ENCODE results near the gene RHAG. TPM values are rescaled to one million over a fixed set of nuclear protein-coding genes. Genes with fewer than 3 reads are reported as not detected.
"Not testable (repeated sequence)": the region's sequence is repeated elsewhere in the genome, so short reads cannot be mapped to it uniquely, and the experiment has no call there.

The RHAG gene
- polyA plus RNA-seq = under 1 TPM; 0.05 to 0.06 TPM

DNA sequence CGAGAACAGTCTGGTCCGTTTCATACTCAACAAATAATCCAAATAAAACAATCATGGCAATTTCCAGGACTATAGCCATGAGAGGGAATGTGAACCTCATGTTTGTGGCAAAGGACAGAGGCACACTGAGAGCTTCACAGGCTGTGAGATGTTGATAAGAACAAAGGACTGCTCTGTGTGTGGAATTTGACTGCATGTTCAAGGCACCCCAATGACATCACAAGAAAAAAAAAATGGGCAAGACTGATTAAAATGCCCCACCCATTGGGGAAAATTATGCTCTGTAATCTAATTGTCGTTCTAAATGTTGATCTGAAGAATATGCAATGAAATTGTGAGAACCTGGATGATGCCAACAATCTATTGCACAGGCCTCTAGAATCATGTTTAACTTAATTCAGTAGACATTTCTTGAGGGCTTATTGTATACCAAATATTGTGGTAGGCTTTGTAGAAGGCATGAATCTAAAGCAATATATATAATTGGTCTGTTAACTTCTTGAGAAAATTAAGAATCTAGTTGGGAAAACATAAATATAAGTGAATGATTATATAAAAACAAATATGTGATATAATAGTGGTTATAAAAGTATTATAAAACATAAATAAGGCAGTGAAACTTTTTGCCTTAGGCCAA lies at the start of gene RHAG:
TSS of gene RHAG (minus strand) at position 127 of the 637 bp plus-strand sequence. CDS start at position 100, 27 bp downstream.
- H3K27me3 ChIP-seq (ENCODE audit: control insufficient read depth in 1 of 2, insufficient read depth in 2 of 2, low read length in 2 of 2) = no peaks in the 10 kb centered on the region
- H3K36me3 ChIP-seq (ENCODE audit: control insufficient read depth in 2 of 2, insufficient read depth in 2 of 2, low read length in 1 of 2) = no peaks in the 10 kb centered on the region
- 65 to 68% methylated on average over 3 of the region's 3 CpGs for WGBS, 2 donors
- no peaks in the 10 kb centered on the region for H3K4me1 ChIP-seq (ENCODE audit: control insufficient read depth in 2 of 2, insufficient read depth in 2 of 2, low read length in 1 of 2)
- H3K27ac ChIP-seq (ENCODE audit: low read depth in 2 of 2, low read length in 1 of 2) = no peak within 1 kb of the TSS
- no peak within 1 kb of the TSS for H3K4me3 ChIP-seq (ENCODE audit: low read depth in 1 of 2, low read length in 2 of 2)
- no peaks in the 10 kb centered on the region for H3K9me3 ChIP-seq (ENCODE audit: control insufficient read depth in 2 of 2, insufficient read depth in 1 of 2, low read depth in 1 of 2, low read length in 1 of 2)

DNA sequence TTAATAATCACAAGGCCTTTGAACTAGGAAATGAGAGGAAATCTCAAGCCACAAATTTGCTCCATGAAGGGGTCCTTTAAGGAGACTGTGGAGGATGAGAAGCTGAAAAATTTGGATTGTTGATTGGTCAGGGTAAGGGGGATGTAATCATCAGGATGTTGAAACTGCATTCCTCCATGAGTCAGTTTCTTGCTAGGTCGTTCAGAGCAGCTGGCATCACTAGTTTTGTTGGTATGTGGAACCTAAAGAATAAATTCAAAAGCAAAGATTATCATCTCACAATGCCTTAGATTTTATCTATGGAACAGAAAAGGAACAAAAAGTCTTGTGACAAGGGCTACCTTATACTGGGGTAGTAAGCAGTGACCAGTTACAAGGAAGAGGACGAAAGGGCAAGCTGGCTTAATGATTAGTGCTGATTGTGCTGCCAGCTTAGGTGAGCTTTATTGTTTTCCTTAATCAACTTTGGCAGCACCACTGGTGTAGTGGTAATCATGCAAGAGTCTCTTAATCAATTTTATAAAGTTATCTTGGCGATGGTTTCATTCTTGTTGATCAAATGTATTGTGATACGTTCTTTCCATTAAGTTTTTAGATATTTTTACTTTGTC lies 40.1 kb upstream of the RHAG start:
- Histone ChIP-seq H3K9me3 (ENCODE audit: control insufficient read depth in 2 of 2, insufficient read depth in 1 of 2, low read depth in 1 of 2, low read length in 1 of 2) (no peaks in the 10 kb centered on the region), H3K27me3 (ENCODE audit: control insufficient read depth in 1 of 2, insufficient read depth in 2 of 2, low read length in 2 of 2) (no peaks in the 10 kb centered on the region), H3K36me3 (ENCODE audit: control insufficient read depth in 2 of 2, insufficient read depth in 2 of 2, low read length in 1 of 2) (no peaks in the 10 kb centered on the region), H3K4me3 (ENCODE audit: low read depth in 1 of 2, low read length in 2 of 2) (no peak overlapping the region), H3K27ac (ENCODE audit: low read depth in 2 of 2, low read length in 1 of 2) (no peak overlapping the region), H3K4me1 (ENCODE audit: control insufficient read depth in 2 of 2, insufficient read depth in 2 of 2, low read length in 1 of 2) (no peaks in the 10 kb centered on the region)
- 59 to 61% methylated on average over 4 of the region's 4 CpGs for WGBS, 2 donors

DNA sequence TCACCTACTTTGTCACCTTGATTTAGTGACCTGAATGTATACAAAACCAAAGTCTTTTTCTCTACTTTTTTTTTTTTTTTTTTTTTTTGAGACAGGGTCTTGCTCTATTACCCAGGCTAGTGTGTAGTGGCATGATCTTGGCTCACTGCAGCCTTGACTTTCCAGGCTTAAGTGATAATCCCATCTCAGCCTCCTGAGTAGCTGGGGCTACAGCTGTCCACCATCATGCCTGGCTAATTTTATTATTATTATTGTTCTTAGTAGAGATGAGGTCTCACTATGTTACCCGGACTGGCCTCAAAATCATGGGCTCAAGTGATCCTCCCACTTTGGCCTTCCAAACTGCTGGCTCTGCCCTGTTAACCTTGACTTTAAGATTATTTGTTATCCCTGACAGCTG lies 39.2 kb upstream of the RHAG start:
- Histone ChIP-seq H3K27ac (ENCODE audit: low read depth in 2 of 2, low read length in 1 of 2) (no peak overlapping the region), H3K27me3 (ENCODE audit: control insufficient read depth in 1 of 2, insufficient read depth in 2 of 2, low read length in 2 of 2) (no peaks in the 10 kb centered on the region), H3K9me3 (ENCODE audit: control insufficient read depth in 2 of 2, insufficient read depth in 1 of 2, low read depth in 1 of 2, low read length in 1 of 2) (no peaks in the 10 kb centered on the region), H3K4me3 (ENCODE audit: low read depth in 1 of 2, low read length in 2 of 2) (no peak overlapping the region), H3K36me3 (ENCODE audit: control insufficient read depth in 2 of 2, insufficient read depth in 2 of 2, low read length in 1 of 2) (no peaks in the 10 kb centered on the region), H3K4me1 (ENCODE audit: control insufficient read depth in 2 of 2, insufficient read depth in 2 of 2, low read length in 1 of 2) (no peaks in the 10 kb centered on the region)
- 55 to 68% methylated on average over 1 of the region's 1 CpG for WGBS, 2 donors

DNA sequence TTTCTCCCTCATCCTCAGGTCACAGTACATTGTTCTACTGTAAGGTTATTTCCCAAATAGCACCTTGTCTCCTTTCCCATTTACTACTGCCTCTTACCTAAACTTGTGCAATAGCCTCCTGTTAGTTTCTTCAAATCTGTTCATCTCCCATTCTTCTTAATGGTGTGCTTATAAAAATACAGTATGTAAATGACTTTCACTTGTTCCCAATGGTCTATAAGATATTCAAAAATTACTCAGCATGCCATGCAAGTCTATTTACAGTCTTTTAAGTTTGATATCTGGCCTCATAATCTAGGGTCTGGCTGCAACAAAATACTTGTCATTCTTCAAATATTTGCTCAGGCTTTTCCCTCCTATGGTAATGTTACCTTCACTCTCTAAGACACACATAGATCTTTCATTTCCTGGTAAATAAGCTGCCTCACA lies 31.5 kb upstream of the RHAG start:
- H3K27me3 ChIP-seq (ENCODE audit: control insufficient read depth in 1 of 2, insufficient read depth in 2 of 2, low read length in 2 of 2) = no peaks in the 10 kb centered on the region
- H3K4me3 ChIP-seq (ENCODE audit: low read depth in 1 of 2, low read length in 2 of 2) = no peak overlapping the region
- no peak overlapping the region for H3K27ac ChIP-seq (ENCODE audit: low read depth in 2 of 2, low read length in 1 of 2)

GRCh38 chr6:49666930-49667757 lies 30.5 kb upstream of the RHAG start:
- Histone ChIP-seq H3K9me3 (ENCODE audit: control insufficient read depth in 2 of 2, insufficient read depth in 1 of 2, low read depth in 1 of 2, low read length in 1 of 2) (no peaks in the 10 kb centered on the region), H3K27ac (ENCODE audit: low read depth in 2 of 2, low read length in 1 of 2) (no peak overlapping the region), H3K4me1 (ENCODE audit: control insufficient read depth in 2 of 2, insufficient read depth in 2 of 2, low read length in 1 of 2) (no peaks in the 10 kb centered on the region), H3K4me3 (ENCODE audit: low read depth in 1 of 2, low read length in 2 of 2) (no peak overlapping the region), H3K27me3 (ENCODE audit: control insufficient read depth in 1 of 2, insufficient read depth in 2 of 2, low read length in 2 of 2) (no peaks in the 10 kb centered on the region), H3K36me3 (ENCODE audit: control insufficient read depth in 2 of 2, insufficient read depth in 2 of 2, low read length in 1 of 2) (no peaks in the 10 kb centered on the region)
- WGBS, 2 donors = 51 to 56% methylated on average over 5 of the region's 5 CpGs

More for the DNA sequence above, 31.5 kb upstream of the RHAG start:
- H3K36me3 ChIP-seq (ENCODE audit: control insufficient read depth in 2 of 2, insufficient read depth in 2 of 2, low read length in 1 of 2) = no peaks in the 10 kb centered on the region
- no peaks in the 10 kb centered on the region for H3K4me1 ChIP-seq (ENCODE audit: control insufficient read depth in 2 of 2, insufficient read depth in 2 of 2, low read length in 1 of 2)
- no peaks in the 10 kb centered on the region for H3K9me3 ChIP-seq (ENCODE audit: control insufficient read depth in 2 of 2, insufficient read depth in 1 of 2, low read depth in 1 of 2, low read length in 1 of 2)

- no peak overlapping the region for H3K4me3 ChIP-seq (ENCODE audit: low read depth in 1 of 2, low read length in 2 of 2)
- no peaks in the 10 kb centered on the region for H3K36me3 ChIP-seq (ENCODE audit: control insufficient read depth in 2 of 2, insufficient read depth in 2 of 2, low read length in 1 of 2)
- no peak overlapping the region for H3K27ac ChIP-seq (ENCODE audit: low read depth in 2 of 2, low read length in 1 of 2)
- no peaks in the 10 kb centered on the region for H3K9me3 ChIP-seq (ENCODE audit: control insufficient read depth in 2 of 2, insufficient read depth in 1 of 2, low read depth in 1 of 2, low read length in 1 of 2)
- H3K4me1 ChIP-seq (ENCODE audit: control insufficient read depth in 2 of 2, insufficient read depth in 2 of 2, low read length in 1 of 2) = no peaks in the 10 kb centered on the region
- 49 to 51% methylated on average over 1 of the region's 1 CpG for WGBS, 2 donors
- H3K27me3 ChIP-seq (ENCODE audit: control insufficient read depth in 1 of 2, insufficient read depth in 2 of 2, low read length in 2 of 2) = no peaks in the 10 kb centered on the region
These were observed 29.8 kb upstream of the RHAG start for GRCh38 chr6:49666480-49666879.

DNA sequence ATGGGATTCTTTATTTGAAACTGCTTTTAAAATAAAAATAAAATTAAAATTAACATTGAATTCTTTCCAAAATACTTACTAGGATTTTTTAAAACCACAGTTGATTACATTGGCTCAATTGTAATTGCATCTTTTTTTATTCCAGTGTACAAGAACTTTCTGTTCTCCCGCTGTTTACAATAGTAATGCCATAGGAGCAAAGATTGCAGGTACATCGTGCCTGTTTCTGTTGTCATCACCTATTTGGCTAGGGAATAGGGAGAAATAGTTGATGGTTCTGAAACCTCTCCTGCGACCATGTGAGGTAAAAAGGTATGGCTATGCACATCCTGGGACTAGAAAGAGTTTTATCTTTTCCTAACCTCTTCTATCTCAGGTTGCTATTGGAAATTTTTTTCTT lies 28.2 kb upstream of the RHAG start:
- no peaks in the 10 kb centered on the region for H3K4me1 ChIP-seq (ENCODE audit: control insufficient read depth in 2 of 2, insufficient read depth in 2 of 2, low read length in 1 of 2)
- WGBS, 2 donors = 68 to 73% methylated on average over 3 of the region's 3 CpGs
- no peaks in the 10 kb centered on the region for H3K36me3 ChIP-seq (ENCODE audit: control insufficient read depth in 2 of 2, insufficient read depth in 2 of 2, low read length in 1 of 2)
- H3K27ac ChIP-seq (ENCODE audit: low read depth in 2 of 2, low read length in 1 of 2) = no peak overlapping the region
- H3K27me3 ChIP-seq (ENCODE audit: control insufficient read depth in 1 of 2, insufficient read depth in 2 of 2, low read length in 2 of 2) = peaks cover 0 to 2% of the 10 kb centered on the region in 2 donors
- no peak overlapping the region for H3K4me3 ChIP-seq (ENCODE audit: low read depth in 1 of 2, low read length in 2 of 2)
- no peaks in the 10 kb centered on the region for H3K9me3 ChIP-seq (ENCODE audit: control insufficient read depth in 2 of 2, insufficient read depth in 1 of 2, low read depth in 1 of 2, low read length in 1 of 2)

DNA sequence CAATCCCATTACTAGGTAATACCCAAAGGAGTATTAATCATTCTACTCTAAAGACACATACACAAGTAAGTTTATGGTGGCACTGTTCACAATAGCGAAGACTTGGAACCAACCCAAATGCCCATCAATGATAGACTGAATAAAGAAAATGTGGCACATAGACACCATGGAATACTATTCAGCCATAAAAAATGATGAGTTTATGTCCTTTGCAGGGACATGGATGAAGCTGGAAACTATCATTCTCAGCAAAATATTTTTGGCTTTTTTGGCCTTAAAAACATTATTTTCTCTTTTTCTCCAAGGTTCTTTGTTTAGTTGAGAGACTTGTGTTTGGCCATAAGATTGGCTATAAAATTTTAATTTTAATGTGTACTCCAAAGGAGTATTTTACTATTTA lies 27.4 kb upstream of the RHAG start:
- H3K36me3 ChIP-seq (ENCODE audit: control insufficient read depth in 2 of 2, insufficient read depth in 2 of 2, low read length in 1 of 2); H3K27ac ChIP-seq (ENCODE audit: low read depth in 2 of 2, low read length in 1 of 2); H3K27me3 ChIP-seq (ENCODE audit: control insufficient read depth in 1 of 2, insufficient read depth in 2 of 2, low read length in 2 of 2); H3K4me3 ChIP-seq (ENCODE audit: low read depth in 1 of 2, low read length in 2 of 2); H3K9me3 ChIP-seq (ENCODE audit: control insufficient read depth in 2 of 2, insufficient read depth in 1 of 2, low read depth in 1 of 2, low read length in 1 of 2); H3K4me1 ChIP-seq (ENCODE audit: control insufficient read depth in 2 of 2, insufficient read depth in 2 of 2, low read length in 1 of 2): not testable (repeated sequence)
- 85 to 88% methylated on average over 1 of the region's 1 CpG for WGBS, 2 donors

DNA sequence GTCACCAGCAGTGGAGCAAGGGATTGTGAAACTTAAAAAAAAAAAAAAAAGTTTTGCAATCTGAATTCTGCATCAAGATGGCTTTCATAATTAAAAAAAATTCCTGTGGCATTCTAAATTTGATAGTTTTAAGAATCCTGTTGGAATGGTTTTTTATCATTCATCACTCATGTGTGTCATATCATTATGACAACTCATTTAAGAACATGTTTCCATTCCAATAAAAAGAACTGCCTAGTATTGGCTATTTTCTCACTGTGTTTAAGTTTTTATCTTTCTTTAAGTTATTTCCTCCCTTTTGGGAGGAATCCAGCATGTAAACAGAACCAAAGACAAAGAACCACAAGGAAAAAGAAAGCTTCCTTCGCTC lies 26.2 kb upstream of the RHAG start:
- Histone ChIP-seq H3K4me3 (ENCODE audit: low read depth in 1 of 2, low read length in 2 of 2) (no peak overlapping the region), H3K36me3 (ENCODE audit: control insufficient read depth in 2 of 2, insufficient read depth in 2 of 2, low read length in 1 of 2) (no peaks in the 10 kb centered on the region), H3K27ac (ENCODE audit: low read depth in 2 of 2, low read length in 1 of 2) (no peak overlapping the region), H3K4me1 (ENCODE audit: control insufficient read depth in 2 of 2, insufficient read depth in 2 of 2, low read length in 1 of 2) (no peaks in the 10 kb centered on the region), H3K27me3 (ENCODE audit: control insufficient read depth in 1 of 2, insufficient read depth in 2 of 2, low read length in 2 of 2) (peaks cover 0 to 2% of the 10 kb centered on the region in 2 donors), H3K9me3 (ENCODE audit: control insufficient read depth in 2 of 2, insufficient read depth in 1 of 2, low read depth in 1 of 2, low read length in 1 of 2) (no peaks in the 10 kb centered on the region)
- 26 to 38% methylated on average over 1 of the region's 1 CpG for WGBS, 2 donors
